Right atrium auricular region (tissue), 2 donors: ENCODE results near the gene C3orf33. TPM values are rescaled to one million over a fixed set of nuclear protein-coding genes. Genes with fewer than 3 reads are reported as not detected.

Source experiments
- DNase-seq: peaks from one replicate; pipeline ENCODE4 v3.0.0-alpha.2; 2019; ENCODE audit warnings: low spot score
- H3K27ac ChIP-seq, 2 donors: fragments of 200-600 bp; sonication (generic); 1 replicate in 1 of 2; 2 replicates in 1 of 2; pipeline ENCODE4 v1.5.1; 2016 to 2019
- H3K27me3 ChIP-seq, 2 donors: fragments of 200-600 bp; sonication (generic); one replicate each; pipeline versions ENCODE4 v1.5.1 to v1.6.0; 2017 to 2019
- H3K36me3 ChIP-seq: fragments of 200-600 bp; sonication (generic); one replicate; pipeline ENCODE4 v1.5.1; 2016
- H3K4me1 ChIP-seq, 2 donors: fragments of 200-600 bp; sonication (generic); one replicate each; pipeline versions ENCODE4 v1.5.1 to v1.6.0; 2017 to 2019
- H3K4me3 ChIP-seq, 2 donors: fragments of 200-600 bp; sonication (generic); 1 replicate in 1 of 2; 2 replicates in 1 of 2; pipeline ENCODE4 v1.5.1; 2017 to 2019; ENCODE audit warnings: mild to moderate bottlenecking in 1 of 2, moderate library complexity in 1 of 2
- H3K9me3 ChIP-seq, 2 donors: fragments of 200-600 bp; sonication (generic); one replicate each; pipeline ENCODE4 v1.5.1; 2019
- CTCF ChIP-seq, 2 donors: fragments of 200-600 bp; sonication (generic); IDR thresholded peaks; one replicate each; pipeline ENCODE4 v1.5.1; 2019; ENCODE audit warnings: antibody characterized with exemption in 2 of 2
- total RNA-seq, 2 donors: library from RNA; depleted of rRNA; stranded (reverse); fragments of >200 nt; gene quantifications; one replicate each; pipeline ENCODE4 v1.1.0, GENCODE V29; 2016

Gene C3orf33
- total RNA-seq, 2 donors from 2014 or later, result 5.3 to 9.4 TPM

DNA sequence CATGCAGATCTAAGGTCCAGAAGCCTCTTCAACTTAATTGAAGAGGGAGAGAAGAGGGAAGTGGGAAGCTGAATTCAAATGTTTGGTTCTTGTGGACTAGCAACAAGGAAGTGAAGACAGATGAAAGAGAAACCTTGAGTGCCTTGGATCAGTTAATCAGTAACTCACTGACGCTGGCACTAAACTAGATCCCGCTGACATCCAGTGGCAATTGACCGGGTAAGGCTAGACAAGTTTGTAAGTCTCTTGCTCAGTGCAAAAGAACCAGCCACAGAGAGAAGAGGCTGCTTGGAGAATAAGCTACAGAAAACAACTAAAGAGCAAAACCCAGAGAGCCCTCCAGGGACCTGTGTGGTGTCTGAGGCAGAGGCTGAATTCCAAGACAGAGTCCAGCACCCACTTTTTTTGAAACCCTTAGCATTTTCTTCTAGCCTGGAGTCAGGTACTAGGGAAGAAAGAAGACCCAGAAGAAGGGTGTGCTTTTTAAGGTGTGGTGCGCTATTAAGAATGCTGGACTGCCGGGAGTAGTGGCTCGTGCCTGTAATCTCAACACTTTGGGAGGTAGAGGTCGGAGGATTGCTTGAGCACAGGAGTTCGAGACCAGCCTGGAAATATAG lies 68.1 kb downstream of the C3orf33 start:
- Histone ChIP-seq H3K27me3 (no peaks in the 10 kb centered on the region), H3K4me1 (no peaks in the 10 kb centered on the region), H3K27ac (no peak overlapping the region), H3K4me3 (no peak overlapping the region), H3K9me3 (no peaks in the 10 kb centered on the region), H3K36me3 (no peaks in the 10 kb centered on the region)
- no peak for DNase-seq
- no peak for TF ChIP-seq CTCF (IDR thresholded peaks at IDR 0.05)

GRCh38 chr3:155736381-155736780 lies 69.7 kb downstream of the C3orf33 start:
- no peaks in the 10 kb centered on the region for H3K9me3 ChIP-seq
- DNase-seq, result no peak
- H3K36me3 ChIP-seq, result no peaks in the 10 kb centered on the region
- no peak overlapping the region for H3K27ac ChIP-seq
- no peaks in the 10 kb centered on the region for H3K4me1 ChIP-seq
- no peak for TF ChIP-seq CTCF (IDR thresholded peaks at IDR 0.05)
- no peak overlapping the region for H3K4me3 ChIP-seq
- no peaks in the 10 kb centered on the region for H3K27me3 ChIP-seq

- no peak for DNase-seq
- Histone ChIP-seq H3K4me1 (no peaks in the 10 kb centered on the region), H3K27ac (no peak overlapping the region), H3K4me3 (no peak overlapping the region), H3K36me3 (no peaks in the 10 kb centered on the region), H3K27me3 (no peaks in the 10 kb centered on the region), H3K9me3 (no peaks in the 10 kb centered on the region)
- no peak for TF ChIP-seq CTCF (IDR thresholded peaks at IDR 0.05)
Measured at GRCh38 chr3:155730843-155731242, 75.2 kb downstream of the C3orf33 start.

- Histone ChIP-seq H3K9me3 (no peaks in the 10 kb centered on the region), H3K36me3 (no peaks in the 10 kb centered on the region), H3K4me3 (no peak overlapping the region), H3K27me3 (no peaks in the 10 kb centered on the region), H3K4me1 (no peaks in the 10 kb centered on the region), H3K27ac (no peak overlapping the region)
- TF ChIP-seq CTCF (IDR thresholded peaks at IDR 0.05), result no peak
- no peak for DNase-seq
Measured at GRCh38 chr3:155727836-155728235, 78.2 kb downstream of the C3orf33 start.

DNA sequence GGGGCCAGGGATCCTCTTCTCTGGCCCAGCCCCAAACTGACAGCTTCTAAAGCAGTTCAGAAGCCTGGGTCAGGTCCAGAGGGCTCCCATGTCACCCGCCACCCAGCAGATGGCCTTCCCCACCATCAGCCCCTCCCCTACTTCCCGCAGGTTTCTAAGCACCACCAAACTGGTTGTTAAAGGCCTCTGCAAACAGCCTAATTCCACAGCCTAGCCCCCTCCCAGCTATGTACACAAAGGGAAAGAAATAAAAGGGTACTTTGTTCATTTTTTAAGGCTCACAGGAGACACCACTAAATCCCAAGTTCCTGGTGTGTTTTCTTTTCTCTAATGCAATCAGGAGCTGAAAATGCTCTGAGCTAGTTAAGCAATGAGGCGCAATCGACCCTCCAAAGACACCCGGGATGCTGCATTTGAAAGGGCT lies 91.8 kb downstream of the C3orf33 start:
- H3K9me3 ChIP-seq, result peaks cover 0 to 21% of the 10 kb centered on the region in 2 donors
- no peak for DNase-seq
- no peak overlapping the region for H3K4me3 ChIP-seq
- H3K4me1 ChIP-seq, result no peaks in the 10 kb centered on the region
- no peaks in the 10 kb centered on the region for H3K36me3 ChIP-seq
- no peak for TF ChIP-seq CTCF (IDR thresholded peaks at IDR 0.05)
- H3K27ac ChIP-seq, result no peak overlapping the region
- no peaks in the 10 kb centered on the region for H3K27me3 ChIP-seq

Other genes with a start within 250 kb of the C3orf33 start
- gene PLCH1, start 61.2 kb downstream of the C3orf33 start, total RNA-seq, result 1 to 10 TPM; 1.4 to 1.5 TPM
- gene SLC33A1, start 48.1 kb upstream of the C3orf33 start, total RNA-seq, result 10 to 100 TPM; 22.3 to 24.6 TPM
- 10 to 100 TPM; 22.2 to 22.9 TPM for gene GMPS, start 64.4 kb upstream of the C3orf33 start, total RNA-seq